GM12878 (cell line): ENCODE data around the gene KCNG1. TPM values are rescaled to one million over a fixed set of nuclear protein-coding genes. Genes with fewer than 3 reads are reported as not detected.

Experiments
- CBX3 ChIP-seq: fragments of 200-600 bp; sonication (generic); IDR thresholded peaks from 2 replicates; pipeline ENCODE4 v1.6.1; 2016; ENCODE audit warnings: low read depth, borderline replicate concordance
- E2F4 ChIP-seq: IDR thresholded peaks from 2 replicates; pipeline ENCODE4 v1.6.1; 2012; ENCODE audit warnings: low read depth, low read length, improper control_type of control experiment
- HDAC2 ChIP-seq: fragments of 200-600 bp; sonication (generic); IDR thresholded peaks from 2 replicates; pipeline ENCODE4 v1.6.1; 2017
- HSF1 ChIP-seq: fragments of 150-350 bp; IDR thresholded peaks from 2 replicates; pipeline ENCODE4 v1.6.1; 2014; ENCODE audit warnings: mild to moderate bottlenecking, low read depth, low read length
- JUND ChIP-seq: IDR thresholded peaks from 2 replicates; pipeline ENCODE4 v1.6.1; 2012; ENCODE audit warnings: low read depth, mild to moderate bottlenecking, low read length, improper control_type of control experiment, moderate library complexity
- MXI1 ChIP-seq: fragments of 150-350 bp; IDR thresholded peaks from 2 replicates; pipeline ENCODE4 v1.6.1; 2011; ENCODE audit warnings: low read depth, mild to moderate bottlenecking, inconsistent platforms, low read length, improper control_type of control experiment
- NFXL1 ChIP-seq: fragments of 450-650 bp; IDR thresholded peaks from 2 replicates; pipeline ENCODE4 v1.6.1; 2017; ENCODE audit warnings: antibody characterized with exemption, mild to moderate bottlenecking, borderline replicate concordance
- NR2C2 ChIP-seq: IDR thresholded peaks from 2 replicates; pipeline ENCODE4 v1.6.1; 2011; ENCODE audit warnings: borderline replicate concordance, low read depth; ENCODE audit not compliant: control insufficient read depth, insufficient read length
- PAX8 ChIP-seq: fragments of 450-650 bp; IDR thresholded peaks from 2 replicates; pipeline ENCODE4 v1.6.1; 2017; ENCODE audit warnings: mild to moderate bottlenecking, moderate library complexity
- POLR2A ChIP-seq: IDR thresholded peaks from 2 replicates; pipeline ENCODE4 v1.6.1; 2011; ENCODE audit warnings: low read depth, mild to moderate bottlenecking, low read length
- POLR2AphosphoS2 ChIP-seq: IDR thresholded peaks from 2 replicates; pipeline ENCODE4 v1.6.1; 2011; ENCODE audit warnings: low read depth, mild to moderate bottlenecking, low read length, improper control_type of control experiment, moderate library complexity
- RB1 ChIP-seq: fragments of 450-650 bp; formaldehyde crosslinking; IDR thresholded peaks from 2 replicates; pipeline ENCODE4 v1.6.1; 2017; ENCODE audit warnings: mild to moderate bottlenecking, borderline replicate concordance
- RCOR1 ChIP-seq: conservative IDR thresholded peaks from 2 replicates; pipeline ENCODE4 v1.6.1; 2012; ENCODE audit warnings: low read depth, low read length, improper control_type of control experiment
- RELB ChIP-seq: fragments of 450-650 bp; IDR thresholded peaks from 2 replicates; pipeline ENCODE4 v1.6.1; 2017; ENCODE audit warnings: low read depth, mild to moderate bottlenecking, moderate library complexity
- SMARCA5 ChIP-seq: fragments of 450-650 bp; IDR thresholded peaks from 2 replicates; pipeline ENCODE4 v1.6.1; 2017; ENCODE audit warnings: mild to moderate bottlenecking
- SUPT20H ChIP-seq: IDR thresholded peaks from 2 replicates; pipeline ENCODE4 v1.6.1; 2011; ENCODE audit warnings: low read depth, mild to moderate bottlenecking, low read length, moderate library complexity, borderline replicate concordance; ENCODE audit not compliant: control insufficient read depth
- TARDBP ChIP-seq: IDR thresholded peaks from 2 replicates; pipeline ENCODE4 v1.6.1; 2016; ENCODE audit warnings: borderline replicate concordance
- ZBED1 ChIP-seq: IDR thresholded peaks from 2 replicates; pipeline ENCODE4 v1.6.1; 2016; ENCODE audit warnings: borderline replicate concordance
- ZBTB4 ChIP-seq: fragments of 450-650 bp; formaldehyde crosslinking; IDR thresholded peaks from 2 replicates; pipeline ENCODE4 v1.4.0; 2022; ENCODE audit warnings: mild to moderate bottlenecking, moderate library complexity
- polyA plus RNA-seq, 11 experiments: library from polyadenylated mRNA; depleted of rRNA in 4 of 11; unstranded in 6 of 11; stranded (reverse) in 5 of 11; fragments of >200 nt; fragmentation: Nextera tagmentation in 4 of 11; fragmentation: Illumina TruSeq in 1 of 11; extraction: Ambion mirVana in 4 of 11; extraction: Trizol in 1 of 11; gene quantifications; 1 replicate in 1 of 11; 2 replicates in 10 of 11; pipeline versions ENCODE4 v1.2.1 to v1.2.3, GENCODE V29; 2011 to 2016; ENCODE audit warnings: inconsistent platforms in 2 of 11, missing spikeins in 2 of 11, low read depth in 1 of 11
- total RNA-seq, 4 experiments: library from RNA; depleted of rRNA in 3 of 4; stranded (reverse); fragments of >200 nt in 3 of 4; fragmentation: Illumina TruSeq in 1 of 4; extraction: Trizol in 1 of 4; gene quantifications; 2 replicates each; pipeline versions ENCODE4 v1.2.1 to v1.2.3, GENCODE V29; 2013 to 2021

KCNG1 gene
- total and polyA plus RNA-seq, 10 of the 15 experiments (the other 5 are each of a cell fraction or from before 2014, with no cell fraction given), result not detected

- TF ChIP-seq RELB (peak; percentile 95), POLR2A (no peak; the same call in 1 of the 2 replicates), RCOR1 (no peak), PAX8 (no peak), CBX3 (no peak), E2F4 (no peak), MXI1 (peak; percentile 98), ZBED1 (no peak), RB1 (peak; percentile 91), TARDBP (no peak), POLR2AphosphoS2 (0 out of 2 replicates have a peak, but pooled peaks have one; percentile 11), ZBTB4 (CRISPR knock-in tag) (0 out of 2 replicates have a peak, but pooled peaks have one; percentile 18), SMARCA5 (no peak), NR2C2 (no peak), JUND (peak; percentile 98), SUPT20H (no peak), NFXL1 (no peak), HSF1 (0 out of 2 replicates have a peak, but pooled peaks have one; percentile 53), HDAC2 (no peak)
Observed at GRCh38 chr20:50958615-50959542, 64.0 kb downstream of the KCNG1 start, which contains the start of gene MOCS3 (continued).
